Measurements from ENCODE around the gene CSNK2A3.
"Not testable (repeated sequence)": the region's sequence is repeated elsewhere in the genome, so short reads cannot be mapped to it uniquely, and the experiment has no call there.

The CSNK2A3 gene

DNA sequence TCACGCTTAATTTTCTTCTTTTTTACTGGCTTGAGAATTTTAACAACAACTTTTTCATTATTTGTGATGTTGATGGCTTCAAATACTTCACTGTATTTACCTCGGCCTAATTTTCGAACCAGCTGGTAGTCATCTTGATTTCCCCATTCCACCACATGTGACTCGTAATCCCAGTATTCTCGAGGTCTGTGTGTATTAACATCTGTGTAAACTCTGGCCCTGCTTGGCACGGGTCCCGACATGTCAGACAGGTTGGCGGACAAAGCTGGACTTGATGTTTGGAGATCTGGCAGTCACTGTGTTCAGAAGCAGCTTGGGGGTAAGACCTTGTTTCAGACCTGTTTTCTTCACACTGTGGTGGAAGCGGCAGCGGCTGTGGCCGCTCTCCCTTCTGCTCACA lies at the start of gene CSNK2A3:
Gene CSNK2A3, minus strand, starts transcription at position 373 of the 400 bp plus-strand sequence. Its CDS starts 131 bp downstream, at position 242.
- DNase-seq: not testable (repeated sequence)

DNA sequence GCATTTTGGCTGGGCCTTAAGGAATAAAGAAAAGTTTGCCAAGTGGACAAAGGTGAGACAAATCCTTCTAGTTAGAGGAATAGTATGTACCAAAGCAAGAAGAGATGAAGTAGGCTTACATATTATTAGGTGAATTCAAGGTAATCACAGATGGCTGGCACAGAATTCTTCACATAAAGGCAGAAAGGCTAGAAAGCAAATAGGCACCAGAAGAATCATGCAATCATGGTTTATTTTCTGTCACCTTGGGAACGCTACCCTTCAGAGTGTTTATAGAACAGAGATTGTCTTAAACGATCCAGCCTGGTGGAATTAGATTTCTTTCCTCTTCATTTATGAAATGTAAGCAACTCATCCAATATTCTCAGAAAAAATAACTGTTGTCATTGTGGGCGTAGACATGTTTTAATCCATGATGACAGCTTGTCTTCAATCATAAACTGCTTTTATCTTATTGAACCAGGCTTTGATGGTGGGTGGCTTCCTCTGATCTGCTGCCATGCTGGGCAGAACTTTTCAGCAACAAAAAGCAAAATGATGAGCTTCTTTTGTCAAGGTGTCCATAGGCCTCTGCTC lies 49.0 kb upstream of the CSNK2A3 start:
- no peak for DNase-seq

DNA sequence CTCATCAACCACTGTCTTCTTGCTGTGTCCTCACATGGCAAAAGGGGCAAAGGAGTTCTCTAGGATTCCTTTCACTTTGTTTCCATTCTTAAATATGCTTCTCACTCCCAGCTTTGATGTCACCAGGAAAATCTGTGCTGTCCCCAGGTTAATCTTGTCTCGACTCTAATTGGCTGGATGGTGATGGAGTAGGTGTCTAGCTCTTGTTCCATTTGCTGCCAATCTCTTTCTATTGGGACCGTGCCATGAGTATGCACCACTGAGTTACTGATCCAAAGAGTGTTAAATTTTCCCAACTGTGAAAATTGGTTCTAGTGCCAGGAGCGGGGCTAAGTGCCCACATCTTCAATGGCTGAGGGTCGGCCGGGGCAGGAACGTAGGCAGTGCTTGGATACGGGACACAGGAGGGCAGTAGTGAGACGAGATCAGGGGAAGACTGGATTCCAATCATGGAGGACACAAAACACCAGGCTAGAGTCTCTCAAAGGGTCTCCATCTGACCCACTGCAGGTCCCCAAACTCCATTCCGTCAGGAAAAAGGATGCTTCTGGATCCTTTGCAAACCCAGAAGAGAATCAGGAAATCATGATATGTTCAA lies 47.7 kb upstream of the CSNK2A3 start:
- DNase-seq: no peak

DNA sequence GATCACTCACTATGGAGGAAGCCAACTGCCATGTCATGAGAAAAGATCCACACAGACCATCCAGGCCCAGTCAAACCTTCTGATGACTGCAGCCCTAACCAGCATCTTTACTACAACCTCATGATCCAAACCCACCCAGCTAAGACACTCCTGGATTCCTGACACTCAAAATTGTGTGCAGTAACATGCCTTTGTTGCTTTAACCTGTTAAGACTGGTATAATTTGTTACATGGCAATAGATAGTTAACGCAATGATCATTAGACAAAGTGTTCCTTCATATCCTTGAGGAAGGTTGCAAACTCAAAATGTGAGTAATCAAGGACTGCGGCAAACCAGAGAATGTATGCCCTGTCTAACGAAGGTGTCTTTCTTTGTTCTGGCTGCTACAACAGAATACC lies 47.1 kb upstream of the CSNK2A3 start:
- no peak for DNase-seq

DNA sequence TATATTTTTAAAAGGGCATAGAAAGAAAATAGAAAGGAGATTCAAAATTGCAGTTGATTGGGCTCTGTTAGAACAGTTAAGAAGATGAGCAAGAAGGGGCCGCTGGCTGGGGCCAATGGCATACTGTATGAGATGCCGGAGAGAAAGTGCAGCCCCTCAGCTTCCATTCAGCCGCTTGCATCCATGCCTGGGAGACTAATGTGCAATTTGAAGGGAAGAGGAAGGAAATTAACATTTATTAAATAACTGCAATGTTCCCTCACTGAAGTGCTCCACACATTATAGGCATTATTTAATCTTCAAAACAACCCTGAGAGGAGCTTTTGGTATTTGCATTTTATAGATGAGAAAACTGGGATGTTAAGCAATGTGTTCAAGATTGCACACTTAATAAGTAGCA lies 44.7 kb upstream of the CSNK2A3 start:
- no peak for DNase-seq

DNA sequence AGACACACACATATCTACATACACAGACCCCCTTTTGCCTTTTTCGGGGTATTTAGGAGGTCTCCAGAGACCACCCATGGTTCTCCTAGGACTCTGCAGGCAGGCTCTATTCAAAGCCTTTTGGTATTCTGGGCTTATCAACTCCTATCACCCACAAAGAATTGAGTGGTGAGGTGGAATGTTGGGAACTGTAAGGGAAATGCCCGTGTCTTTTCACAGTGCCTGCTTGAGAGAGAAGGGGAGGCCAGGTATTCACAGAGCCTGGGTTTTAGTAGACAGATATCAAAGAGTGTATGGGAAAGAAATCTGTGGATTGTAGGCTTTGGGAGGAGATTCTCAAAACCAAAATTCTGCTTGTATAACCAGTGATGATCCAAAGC lies 44.0 kb upstream of the CSNK2A3 start:
- DNase-seq: no peak

DNA sequence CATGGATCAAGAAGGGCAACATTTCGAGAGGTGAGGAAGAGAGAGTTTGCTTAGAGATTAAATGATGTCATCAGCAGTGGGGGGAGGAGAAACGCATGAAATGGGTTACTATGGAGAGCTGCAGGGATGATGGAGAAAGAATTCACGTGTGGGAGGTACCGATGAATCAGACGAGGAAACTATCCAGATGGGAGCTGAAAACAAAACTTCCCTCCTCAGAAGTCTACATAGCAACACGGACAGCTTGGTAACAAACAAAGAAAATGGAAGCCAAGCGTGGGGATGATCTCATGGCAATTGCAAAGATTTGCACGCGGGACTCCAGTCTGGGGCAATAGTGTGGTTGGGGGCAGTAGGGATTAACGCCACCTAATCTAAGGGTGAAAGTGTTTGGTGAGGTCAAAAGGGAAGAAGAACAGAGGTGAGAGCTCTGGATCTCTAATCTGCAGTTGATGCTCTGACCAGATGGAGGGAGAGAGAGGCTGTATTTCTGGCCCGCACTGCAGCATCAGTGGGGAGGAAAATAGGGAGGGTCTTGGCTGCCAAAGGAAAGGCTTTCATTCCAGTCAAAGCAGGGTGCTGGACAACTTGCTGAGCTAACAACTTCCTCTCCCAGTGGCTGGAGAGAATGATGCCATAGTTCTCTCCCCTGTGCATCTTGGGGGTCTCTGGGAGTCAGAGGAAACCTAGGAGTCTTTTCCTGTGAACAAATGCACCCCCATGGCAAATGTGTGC lies 43.4 kb upstream of the CSNK2A3 start:
- no peak for DNase-seq

DNA sequence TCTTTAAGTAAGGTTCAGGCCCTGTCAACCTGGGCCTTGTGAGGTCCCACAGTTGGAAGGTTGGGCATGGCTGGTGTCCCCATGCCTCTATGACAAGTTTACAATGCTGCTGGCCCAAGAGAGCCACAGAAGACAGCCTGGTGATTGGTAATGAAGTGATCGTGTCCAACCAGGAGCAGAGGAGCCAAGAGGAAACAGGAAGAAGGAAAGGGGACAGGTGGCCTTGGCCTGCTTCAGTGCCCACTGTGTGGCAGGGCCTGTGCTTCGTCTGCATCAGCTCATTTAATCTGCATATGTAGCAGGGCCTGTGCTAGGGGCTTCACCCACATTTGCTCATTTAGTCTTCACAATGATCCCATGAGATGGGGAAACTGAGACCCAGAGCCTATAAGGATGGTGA lies 42.1 kb upstream of the CSNK2A3 start:
- DNase-seq: no peak

DNA sequence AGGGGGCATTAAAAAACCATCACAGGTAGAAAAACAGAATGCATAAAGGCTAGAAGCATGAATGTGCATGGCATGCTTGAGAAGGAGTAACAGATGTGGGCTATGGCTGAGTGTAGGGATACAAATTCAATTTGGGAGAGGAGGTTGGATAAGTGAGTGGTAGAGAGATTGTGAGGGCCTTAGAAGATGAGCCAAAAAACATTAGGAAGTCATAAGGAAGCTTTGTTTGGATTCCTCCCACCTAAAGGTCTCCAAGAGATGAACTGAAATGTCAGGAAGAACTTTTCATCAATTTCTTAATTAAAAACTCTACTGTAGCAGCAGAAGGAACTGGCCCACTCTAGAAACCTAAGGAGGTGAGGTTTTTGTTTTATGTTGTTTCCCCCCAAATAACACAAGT lies 41.2 kb upstream of the CSNK2A3 start:
- no peak for DNase-seq

DNA sequence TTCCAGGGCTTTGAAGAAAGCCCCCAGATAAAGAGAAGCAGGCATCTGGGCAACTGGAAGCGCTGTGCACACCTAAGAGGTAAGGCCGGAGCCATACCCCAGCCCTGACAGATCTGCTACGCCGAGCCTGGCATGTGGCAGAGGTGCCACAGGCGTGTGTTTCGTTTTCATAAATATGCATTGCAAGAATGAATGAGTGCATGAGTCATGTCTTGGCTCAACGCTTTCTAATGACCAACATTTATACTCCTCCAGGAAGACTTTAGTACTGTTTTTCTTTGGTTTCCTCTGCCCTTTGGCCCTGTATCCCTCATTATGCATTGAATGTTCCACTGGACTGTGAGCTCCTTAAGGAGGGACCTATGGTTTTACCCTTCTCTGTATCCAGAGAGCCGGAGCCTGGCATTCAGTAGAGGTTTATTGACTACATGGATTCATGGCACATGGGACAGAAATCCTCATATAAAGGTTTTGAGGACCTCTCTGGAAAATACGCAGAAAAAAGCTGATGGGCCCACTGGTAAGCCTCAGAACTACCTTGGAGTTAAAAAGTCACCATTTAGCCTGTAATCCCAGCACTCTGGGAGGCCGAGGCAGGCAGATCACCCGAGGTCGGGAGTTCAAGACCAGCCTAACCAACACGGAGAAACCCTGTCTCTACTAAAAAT lies 38.9 kb upstream of the CSNK2A3 start:
- DNase-seq: no peak

DNA sequence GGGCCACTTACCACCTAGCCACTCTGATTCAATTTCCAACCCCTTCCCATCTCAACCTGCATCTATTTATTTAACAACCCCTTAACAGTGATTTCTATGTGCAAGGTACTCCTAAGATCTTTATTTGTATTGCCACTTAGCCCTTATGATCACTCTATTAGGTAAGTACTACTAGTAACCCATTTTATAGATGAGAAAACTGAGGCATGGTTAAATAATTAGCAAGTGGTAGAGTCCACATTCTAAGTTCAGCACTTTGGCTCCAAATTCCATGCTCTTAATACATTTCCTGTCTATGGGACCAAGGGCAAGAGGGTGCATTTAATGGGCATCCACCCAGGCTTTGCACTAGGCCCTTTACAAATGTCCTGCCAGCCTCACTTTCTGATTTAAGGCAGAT lies 38.1 kb upstream of the CSNK2A3 start:
- DNase-seq: no peak

DNA sequence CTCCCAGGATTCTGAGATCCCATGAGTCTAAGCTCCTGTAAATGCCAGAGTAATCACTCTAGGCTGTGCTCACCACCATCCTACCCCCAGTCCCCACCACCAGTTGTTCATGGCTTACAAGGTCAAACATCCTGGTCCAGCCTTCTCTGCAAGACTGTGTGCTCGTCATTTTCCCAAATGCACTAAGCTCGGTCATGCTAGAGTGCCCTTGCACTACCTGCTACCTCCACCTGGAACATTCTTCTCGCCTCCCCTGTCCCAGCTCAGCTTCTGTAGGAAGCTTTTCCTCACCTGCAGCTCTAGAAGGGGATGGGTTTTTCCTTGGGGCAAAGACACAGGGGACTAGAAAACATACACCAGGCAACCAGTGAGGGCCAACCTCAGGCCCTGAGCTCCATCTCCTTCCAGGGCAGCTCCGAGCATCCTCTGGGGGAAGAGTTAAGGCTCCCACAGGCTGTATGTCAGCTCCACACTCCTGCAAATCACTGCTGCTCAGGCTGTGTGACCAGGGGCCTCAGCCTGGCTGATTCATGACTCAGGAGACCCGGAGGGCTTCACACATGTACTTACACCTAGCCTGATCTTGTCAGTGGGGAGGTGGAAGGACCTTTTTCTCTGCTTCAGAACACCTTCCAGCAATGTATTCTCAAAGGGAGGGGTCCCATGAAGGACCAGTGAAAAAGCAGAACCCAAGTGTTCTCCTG lies 37.2 kb upstream of the CSNK2A3 start:
- DNase-seq: no peak

DNA sequence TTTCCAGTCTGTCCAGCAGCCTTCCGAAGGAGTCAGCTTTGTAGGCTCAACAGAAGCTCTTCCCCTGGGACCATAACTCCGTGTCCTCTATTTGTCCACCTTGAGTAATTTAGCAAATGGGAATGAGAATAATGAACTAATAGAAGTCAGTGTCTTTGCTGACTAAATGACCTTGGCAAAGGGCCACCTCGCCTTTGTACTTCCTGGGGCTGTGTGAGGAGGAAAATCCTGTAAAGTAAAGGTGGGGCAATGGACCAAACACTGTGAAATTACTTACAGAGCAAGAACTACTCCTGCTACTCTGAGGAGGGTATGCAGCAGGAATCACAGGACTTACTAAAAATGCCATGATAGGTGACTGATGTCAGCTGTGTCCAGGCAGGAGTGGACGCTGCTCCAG lies 36.2 kb upstream of the CSNK2A3 start:
- no peak for DNase-seq

DNA sequence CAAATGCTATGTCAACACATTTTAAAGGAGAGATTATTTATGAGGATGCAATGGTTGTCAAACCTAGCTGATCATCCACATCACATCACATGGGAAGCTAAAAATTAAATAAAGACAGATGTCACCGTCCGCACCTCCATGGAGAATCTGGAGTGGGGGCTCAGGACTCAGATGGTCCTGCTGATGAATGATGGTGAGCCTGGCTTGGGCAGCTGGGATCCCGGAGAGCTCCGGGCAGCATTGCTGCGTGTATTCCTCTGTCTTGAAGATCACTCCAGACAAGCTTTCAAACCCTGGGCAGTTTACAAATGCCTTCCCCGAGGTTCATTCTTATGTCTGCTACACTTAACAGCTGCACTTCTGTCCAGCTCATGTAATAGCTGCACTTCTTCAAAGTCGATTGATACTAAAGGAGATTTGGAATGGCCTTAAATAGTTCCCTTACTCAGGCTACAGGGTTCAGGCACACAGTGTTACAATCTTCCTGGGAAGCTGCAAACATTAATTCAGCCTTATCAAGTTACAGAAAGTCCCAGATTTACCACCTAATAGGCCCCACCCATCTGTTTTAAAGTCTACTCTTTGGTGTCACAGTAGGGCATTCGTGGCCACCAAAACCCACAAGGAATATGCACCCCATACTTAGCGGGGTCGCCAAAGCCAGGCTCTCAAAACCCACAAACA lies 34.7 kb upstream of the CSNK2A3 start:
- no peak for DNase-seq

DNA sequence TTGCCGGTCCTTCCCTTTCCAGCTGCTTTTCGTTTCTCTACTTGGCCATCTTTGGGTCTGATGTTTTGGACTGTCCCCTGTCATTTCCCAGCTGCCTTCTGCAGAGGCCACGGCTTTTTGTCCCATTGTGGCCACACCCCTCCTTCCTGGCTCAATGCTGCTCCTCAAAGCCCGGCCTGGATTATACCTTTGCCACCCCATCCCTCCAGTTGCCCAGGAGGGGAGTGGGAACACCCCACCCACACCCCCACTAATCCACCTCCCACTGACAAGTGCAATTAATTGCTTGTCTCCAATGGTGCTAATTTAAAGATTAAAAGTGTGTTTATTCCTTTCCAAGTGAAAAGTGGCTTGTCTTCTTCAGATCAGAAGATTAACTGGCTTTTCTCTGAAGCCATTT lies 34.2 kb upstream of the CSNK2A3 start:
- no peak for DNase-seq

DNA sequence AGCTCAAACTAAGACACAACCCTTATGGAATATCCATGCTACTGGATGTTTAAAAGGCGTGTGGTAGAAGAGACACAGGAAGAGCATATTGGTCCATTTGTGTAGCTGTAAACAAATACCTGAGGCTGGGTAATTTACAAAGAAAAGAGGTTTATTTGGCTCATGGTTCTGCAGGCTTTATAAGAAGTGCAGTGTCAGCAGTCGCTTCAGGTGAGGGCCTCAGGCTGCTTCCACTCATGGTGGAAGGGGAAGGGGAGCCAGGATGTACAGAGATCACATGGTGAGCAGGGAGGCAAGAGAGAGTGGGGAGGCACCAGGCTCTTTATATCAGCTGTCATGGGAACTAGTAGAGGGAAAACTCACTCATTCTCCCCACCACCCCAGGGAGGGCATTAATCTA lies 31.8 kb upstream of the CSNK2A3 start:
- no peak for DNase-seq

DNA sequence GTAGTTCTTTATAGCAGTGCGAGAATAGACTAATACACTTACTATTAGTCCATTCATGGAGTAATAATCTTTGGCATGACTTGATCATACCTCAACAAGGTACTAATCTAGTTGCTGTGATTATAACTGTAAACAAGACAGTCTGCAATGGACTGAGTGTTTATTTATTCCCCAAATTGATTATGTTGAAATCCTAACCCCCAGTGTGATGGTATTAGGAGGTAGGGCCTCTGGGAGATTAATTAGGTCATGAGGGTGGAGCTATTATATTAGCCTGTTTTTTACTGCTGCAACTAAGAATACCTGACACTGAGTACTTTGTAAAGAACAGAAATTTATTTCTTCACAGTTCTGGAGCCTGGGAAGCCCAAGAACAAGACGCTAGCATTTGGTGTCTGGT lies 30.9 kb upstream of the CSNK2A3 start:
- DNase-seq: no peak

DNA sequence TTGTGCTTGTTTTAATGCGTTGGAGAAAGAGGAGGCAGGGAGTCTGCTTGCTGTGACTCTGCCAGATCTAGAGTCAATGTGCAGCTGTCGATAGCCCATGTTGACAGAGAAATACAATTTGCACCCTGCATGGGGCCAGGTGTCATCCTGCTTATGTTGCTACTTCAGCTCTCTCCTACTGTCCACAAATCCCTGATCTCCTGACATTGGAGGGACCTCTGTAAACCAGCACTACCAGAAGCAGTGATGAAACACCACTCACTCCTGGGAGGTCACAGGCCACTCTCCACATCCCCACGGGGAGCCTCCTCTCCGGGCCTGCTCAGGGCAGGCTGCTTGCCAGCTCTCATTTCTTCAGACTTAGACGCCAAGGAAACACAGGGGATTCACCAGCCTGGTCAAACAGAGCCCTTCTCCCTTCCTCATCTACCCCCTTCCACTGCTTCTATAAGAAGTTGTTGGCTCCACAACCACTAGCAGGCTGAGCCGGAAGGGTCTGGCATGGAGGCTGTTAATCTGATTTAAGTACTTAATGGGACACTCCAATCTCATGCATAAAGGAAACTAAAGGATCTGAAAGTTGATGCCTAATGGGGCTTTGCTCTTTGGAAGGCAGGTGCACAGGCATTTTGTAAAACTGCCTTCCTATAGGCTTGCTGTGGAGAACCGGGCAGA lies 29.9 kb upstream of the CSNK2A3 start:
- no peak for DNase-seq

DNA sequence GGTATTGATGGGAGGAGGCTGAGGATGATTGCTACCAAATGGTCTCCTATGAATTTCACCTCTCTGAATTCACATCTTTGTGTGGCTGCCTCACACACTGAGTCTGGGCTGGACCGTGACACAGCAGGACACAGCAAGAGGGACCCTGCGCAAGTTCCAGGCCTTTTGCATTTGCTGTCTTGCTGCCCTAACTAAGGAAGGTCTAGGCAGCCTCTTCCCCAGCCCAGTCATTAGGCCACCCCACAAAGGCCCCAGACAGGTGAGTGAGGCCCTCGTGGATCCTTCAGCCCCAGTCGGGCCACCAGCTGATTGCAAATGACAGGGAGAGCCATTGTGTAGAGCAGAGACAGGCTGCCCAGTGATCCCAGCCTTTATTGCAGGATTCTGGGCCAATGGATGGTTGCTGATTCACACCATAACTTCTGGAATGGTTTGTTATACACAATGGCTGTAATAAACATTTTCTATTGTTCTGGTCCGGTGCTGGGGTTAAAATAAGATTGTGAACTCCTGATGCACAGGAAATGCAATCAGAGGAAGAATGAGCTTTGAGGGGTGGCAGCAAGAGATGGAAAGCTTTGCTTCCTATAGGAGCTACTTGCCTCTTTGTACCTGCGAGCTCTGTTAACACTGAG lies 28.5 kb upstream of the CSNK2A3 start:
- no peak for DNase-seq

DNA sequence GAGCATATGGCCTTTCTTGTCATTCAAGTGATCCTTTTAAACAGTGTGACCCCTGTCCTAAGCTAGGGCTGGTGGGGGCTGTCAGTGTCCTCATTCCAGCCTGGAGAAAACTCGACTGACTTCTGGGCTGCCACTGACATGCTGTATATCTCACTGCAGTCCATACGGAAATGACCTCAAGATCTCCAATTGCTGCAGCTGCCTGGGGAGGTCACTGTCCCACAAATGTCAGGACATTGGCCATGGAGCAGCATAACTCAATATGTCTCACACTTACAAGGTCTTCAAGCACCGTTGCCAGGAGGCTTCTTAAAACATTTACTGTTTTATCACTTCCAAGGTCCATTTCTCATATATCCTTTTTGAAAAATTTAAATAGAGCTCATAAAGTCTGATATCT lies 27.8 kb upstream of the CSNK2A3 start:
- no peak for DNase-seq

DNA sequence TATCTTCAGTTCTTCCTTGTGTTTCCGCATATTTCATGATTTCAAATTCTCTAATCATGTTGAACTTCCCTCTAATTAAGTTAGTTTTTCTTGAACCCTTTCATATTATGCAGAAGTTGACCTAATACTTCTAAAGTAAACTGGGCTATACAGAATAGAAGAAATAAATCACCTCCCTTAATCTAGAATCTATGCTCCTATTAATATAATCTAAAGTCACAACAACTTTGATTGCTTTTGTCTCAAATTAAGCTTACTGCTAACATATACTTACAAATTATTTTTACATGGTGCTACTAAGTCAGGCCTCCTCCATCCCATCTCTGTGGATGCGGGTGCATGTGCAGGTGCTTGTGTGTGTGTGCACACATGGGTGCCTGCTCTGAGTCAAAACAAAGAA lies 27.3 kb upstream of the CSNK2A3 start:
- no peak for DNase-seq

DNA sequence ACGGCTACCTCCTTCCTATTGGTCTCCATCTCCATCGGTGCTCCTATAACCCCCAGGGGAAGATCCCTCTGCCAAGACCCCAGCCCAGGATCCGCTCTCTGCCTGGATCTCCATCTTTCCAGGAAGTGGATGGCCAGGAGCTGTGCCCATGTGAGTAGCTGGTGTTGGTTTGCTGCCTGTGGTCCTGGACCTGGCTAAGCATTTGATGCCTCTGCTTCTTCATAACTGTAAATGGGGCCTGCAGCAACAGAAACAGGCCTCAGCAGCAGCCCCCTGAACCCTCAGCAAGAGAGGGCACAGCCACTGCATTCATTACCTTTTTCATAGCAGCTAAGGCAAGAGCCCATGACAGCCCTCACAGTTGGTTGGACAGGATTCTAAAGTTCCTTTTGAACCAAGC lies 26.6 kb upstream of the CSNK2A3 start:
- no peak for DNase-seq

All from NCI-H1930 (cell line).